Adipocyte (in vitro differentiated cells): Measurements from ENCODE around the gene TMEM232.
"Not testable (repeated sequence)": the region's sequence is repeated elsewhere in the genome, so short reads cannot be mapped to it uniquely, and the experiment has no call there.

Experiments used
- DNase-seq: peaks from one replicate; pipeline ENCODE4 v3.0.0-alpha.2; 2015; ENCODE audit warnings: low read depth
- H3K27me3 ChIP-seq: replicated peaks from 2 replicates; pipeline ENCODE4 v1.7.0; 2013; ENCODE audit warnings: mild to moderate bottlenecking, low read length, moderate library complexity; ENCODE audit not compliant: control insufficient read depth, insufficient read depth
- H3K36me3 ChIP-seq: 2 replicates; pipeline ENCODE4 v1.7.0; 2013; ENCODE audit warnings: low read length, mild to moderate bottlenecking, moderate library complexity; ENCODE audit not compliant: control insufficient read depth, insufficient read depth, severe bottlenecking
- H3K4me1 ChIP-seq: 2 replicates; pipeline ENCODE4 v1.7.0; 2013; ENCODE audit warnings: mild to moderate bottlenecking, low read length, moderate library complexity; ENCODE audit not compliant: control insufficient read depth, insufficient read depth
- H3K4me3 ChIP-seq: 2 replicates; pipeline ENCODE4 v1.7.0; 2013; ENCODE audit warnings: mild to moderate bottlenecking, low read length, moderate library complexity
- H3K9ac ChIP-seq: 2 replicates; pipeline ENCODE4 v1.7.0; 2013; ENCODE audit warnings: mild to moderate bottlenecking, low read length, moderate library complexity
- H3K9me3 ChIP-seq: 2 replicates; pipeline ENCODE4 v1.7.0; 2013; ENCODE audit warnings: mild to moderate bottlenecking, low read length, moderate library complexity; ENCODE audit not compliant: control insufficient read depth

The TMEM232 gene

GRCh38 chr5:110738812-110739651, 12.6 kb upstream of the TMEM232 start, which contains the start of gene SLC25A46:
TSS of gene SLC25A46 (plus strand) at chr5:110739007. CDS start at chr5:110739120, 113 bp downstream.
- Histone ChIP-seq H3K4me1 (peaks cover 22% of the 10 kb centered on the region), H3K9me3 (no peaks in the 10 kb centered on the region), H3K27me3 (no peaks in the 10 kb centered on the region), H3K9ac (peak within 1 kb of the TSS; percentile 96), H3K4me3 (peak within 1 kb of the TSS; percentile 93), H3K36me3 (peaks cover 9% of the 10 kb centered on the region)
- peak; percentile 95 for DNase-seq

- DNase-seq: no peak
Measured at GRCh38 chr5:110738503-110738811, 12.0 kb upstream of the TMEM232 start.

GRCh38 chr5:110736753-110737152, 10.3 kb upstream of the TMEM232 start:
- DNase-seq: no peak
- Histone ChIP-seq H3K4me1 (peaks cover 22% of the 10 kb centered on the region), H3K9me3 (no peaks in the 10 kb centered on the region), H3K36me3 (no peaks in the 10 kb centered on the region), H3K9ac (peak overlapping the region; percentile 50), H3K27me3 (no peaks in the 10 kb centered on the region), H3K4me3 (peak overlapping the region; percentile 60)

More at GRCh38 chr5:110738503-110738811, 12.0 kb upstream of the TMEM232 start:
- no peaks in the 10 kb centered on the region for H3K27me3 ChIP-seq
- peak overlapping the region; percentile 96 for H3K9ac ChIP-seq
- peaks cover 22% of the 10 kb centered on the region for H3K4me1 ChIP-seq
- peaks cover 6% of the 10 kb centered on the region for H3K36me3 ChIP-seq
- H3K4me3 ChIP-seq: peak overlapping the region; percentile 93
- H3K9me3 ChIP-seq: no peaks in the 10 kb centered on the region

- H3K9me3 ChIP-seq: no peaks in the 10 kb centered on the region
- DNase-seq: peak; percentile 58
Measured at GRCh38 chr5:110735556-110735955, 9.1 kb upstream of the TMEM232 start.

GRCh38 chr5:110734101-110734500, 7.6 kb upstream of the TMEM232 start:
- H3K4me1 ChIP-seq: peaks cover 9% of the 10 kb centered on the region
- H3K9me3 ChIP-seq: no peaks in the 10 kb centered on the region
- H3K9ac ChIP-seq: no peak overlapping the region
- no peaks in the 10 kb centered on the region for H3K27me3 ChIP-seq
- H3K36me3 ChIP-seq: no peaks in the 10 kb centered on the region
- DNase-seq: no peak
- H3K4me3 ChIP-seq: no peak overlapping the region

More at GRCh38 chr5:110735556-110735955, 9.1 kb upstream of the TMEM232 start:
- H3K27me3 ChIP-seq: no peaks in the 10 kb centered on the region
- H3K4me3 ChIP-seq: no peak overlapping the region
- H3K4me1 ChIP-seq: peaks cover 17% of the 10 kb centered on the region
- H3K36me3 ChIP-seq: no peaks in the 10 kb centered on the region
- no peak overlapping the region for H3K9ac ChIP-seq

GRCh38 chr5:110731499-110731898, 5.0 kb upstream of the TMEM232 start:
- not testable (repeated sequence) for H3K9ac ChIP-seq, H3K36me3 ChIP-seq, H3K4me1 ChIP-seq, DNase-seq, H3K4me3 ChIP-seq, H3K9me3 ChIP-seq, H3K27me3 ChIP-seq

- Histone ChIP-seq H3K27me3 (no peaks in the 10 kb centered on the region), H3K4me3 (peak overlapping the region; percentile 81), H3K9me3 (no peaks in the 10 kb centered on the region), H3K9ac (no peak overlapping the region), H3K4me1 (peaks cover 3% of the 10 kb centered on the region), H3K36me3 (no peaks in the 10 kb centered on the region)
- peak; percentile 15 for DNase-seq
Measured at GRCh38 chr5:110727025-110727314, 499 bp upstream of the TMEM232 start.

- no peaks in the 10 kb centered on the region for H3K36me3 ChIP-seq
- peaks cover 15% of the 10 kb centered on the region for H3K4me1 ChIP-seq
- H3K4me3 ChIP-seq: no peak overlapping the region
- no peak overlapping the region for H3K9ac ChIP-seq
- no peak for DNase-seq
- H3K27me3 ChIP-seq: no peaks in the 10 kb centered on the region
- H3K9me3 ChIP-seq: no peaks in the 10 kb centered on the region
Measured at GRCh38 chr5:110718311-110718710, 8.2 kb downstream of the TMEM232 start.

- DNase-seq: no peak
- Histone ChIP-seq H3K9me3 (no peaks in the 10 kb centered on the region), H3K4me3 (no peak overlapping the region), H3K4me1 (peaks cover 15% of the 10 kb centered on the region), H3K36me3 (no peaks in the 10 kb centered on the region), H3K9ac (no peak overlapping the region), H3K27me3 (no peaks in the 10 kb centered on the region)
Measured at GRCh38 chr5:110716247-110717245, 9.9 kb downstream of the TMEM232 start.

GRCh38 chr5:110707260-110707844, 19.1 kb downstream of the TMEM232 start:
- no peak for DNase-seq
- Histone ChIP-seq H3K36me3 (no peaks in the 10 kb centered on the region), H3K27me3 (no peaks in the 10 kb centered on the region), H3K4me1 (no peaks in the 10 kb centered on the region), H3K9me3 (no peaks in the 10 kb centered on the region), H3K9ac (no peak overlapping the region), H3K4me3 (no peak overlapping the region)

- Histone ChIP-seq H3K27me3 (no peaks in the 10 kb centered on the region), H3K4me1 (no peaks in the 10 kb centered on the region), H3K36me3 (no peaks in the 10 kb centered on the region)
Measured at GRCh38 chr5:110705349-110705748, 21.1 kb downstream of the TMEM232 start.

More at GRCh38 chr5:110705349-110705748, 21.1 kb downstream of the TMEM232 start:
- Histone ChIP-seq H3K9me3 (no peaks in the 10 kb centered on the region), H3K4me3 (no peak overlapping the region), H3K9ac (no peak overlapping the region)
- DNase-seq: no peak
